DMS53 (cell line): Measurements from ENCODE around the gene GREB1.

Source experiments
- DNase-seq: peaks from one replicate; lab custom pipeline; 2025; lab: John Stamatoyannopoulos, UW

The GREB1 gene, protein sequence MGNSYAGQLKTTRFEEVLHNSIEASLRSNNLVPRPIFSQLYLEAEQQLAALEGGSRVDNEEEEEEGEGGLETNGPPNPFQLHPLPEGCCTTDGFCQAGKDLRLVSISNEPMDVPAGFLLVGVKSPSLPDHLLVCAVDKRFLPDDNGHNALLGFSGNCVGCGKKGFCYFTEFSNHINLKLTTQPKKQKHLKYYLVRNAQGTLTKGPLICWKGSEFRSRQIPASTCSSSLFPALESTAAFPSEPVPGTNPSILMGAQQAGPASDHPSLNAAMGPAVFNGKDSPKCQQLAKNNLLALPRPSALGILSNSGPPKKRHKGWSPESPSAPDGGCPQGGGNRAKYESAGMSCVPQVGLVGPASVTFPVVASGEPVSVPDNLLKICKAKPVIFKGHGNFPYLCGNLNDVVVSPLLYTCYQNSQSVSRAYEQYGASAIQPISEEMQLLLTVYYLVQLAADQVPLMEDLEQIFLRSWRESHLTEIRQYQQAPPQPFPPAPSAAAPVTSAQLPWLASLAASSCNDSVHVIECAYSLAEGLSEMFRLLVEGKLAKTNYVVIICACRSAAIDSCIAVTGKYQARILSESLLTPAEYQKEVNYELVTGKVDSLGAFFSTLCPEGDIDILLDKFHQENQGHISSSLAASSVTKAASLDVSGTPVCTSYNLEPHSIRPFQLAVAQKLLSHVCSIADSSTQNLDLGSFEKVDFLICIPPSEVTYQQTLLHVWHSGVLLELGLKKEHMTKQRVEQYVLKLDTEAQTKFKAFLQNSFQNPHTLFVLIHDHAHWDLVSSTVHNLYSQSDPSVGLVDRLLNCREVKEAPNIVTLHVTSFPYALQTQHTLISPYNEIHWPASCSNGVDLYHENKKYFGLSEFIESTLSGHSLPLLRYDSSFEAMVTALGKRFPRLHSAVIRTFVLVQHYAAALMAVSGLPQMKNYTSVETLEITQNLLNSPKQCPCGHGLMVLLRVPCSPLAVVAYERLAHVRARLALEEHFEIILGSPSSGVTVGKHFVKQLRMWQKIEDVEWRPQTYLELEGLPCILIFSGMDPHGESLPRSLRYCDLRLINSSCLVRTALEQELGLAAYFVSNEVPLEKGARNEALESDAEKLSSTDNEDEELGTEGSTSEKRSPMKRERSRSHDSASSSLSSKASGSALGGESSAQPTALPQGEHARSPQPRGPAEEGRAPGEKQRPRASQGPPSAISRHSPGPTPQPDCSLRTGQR (N-terminal part only)

DNA sequence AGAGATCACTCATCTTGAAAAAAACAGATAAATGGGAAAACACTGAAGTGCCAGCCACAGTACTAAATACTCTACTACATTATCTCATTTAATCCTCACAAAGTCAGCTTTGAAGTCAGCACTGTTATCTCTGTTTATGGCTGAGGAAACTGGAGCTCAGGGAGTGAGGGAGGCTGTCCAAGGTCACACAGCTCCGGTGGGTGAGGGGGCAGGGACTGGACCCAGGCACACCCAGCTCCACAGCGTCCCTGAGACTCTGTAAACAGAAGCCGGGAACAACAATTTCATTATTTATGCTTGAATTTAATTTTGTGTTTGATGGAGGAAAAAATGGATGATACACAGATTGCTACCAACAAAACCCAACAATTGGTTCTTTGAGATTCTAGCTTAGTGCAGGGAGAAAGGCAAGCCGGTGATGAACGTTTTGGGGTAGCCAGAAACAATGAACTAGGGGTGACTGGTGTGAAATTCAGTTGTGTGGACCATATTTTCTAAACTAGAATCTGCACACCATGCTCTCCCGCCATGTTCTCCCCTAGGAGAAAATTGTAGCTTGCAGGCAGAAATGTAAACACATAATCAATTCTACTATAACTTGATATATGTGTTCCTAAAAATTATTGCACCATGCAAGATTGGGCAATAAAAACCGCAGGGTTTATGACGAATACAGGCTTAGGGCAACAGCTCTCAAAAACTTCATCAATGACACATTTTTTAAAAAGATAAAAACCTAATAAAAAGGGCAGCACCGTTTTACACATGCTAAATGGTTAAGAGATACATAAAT, at the start of gene GREB1:
GREB1 (plus strand) TSS at position 768 of the 793 bp plus-strand sequence. CDS start 22,570 bp downstream, outside the sequence.
- DNase-seq: no peak

DNA sequence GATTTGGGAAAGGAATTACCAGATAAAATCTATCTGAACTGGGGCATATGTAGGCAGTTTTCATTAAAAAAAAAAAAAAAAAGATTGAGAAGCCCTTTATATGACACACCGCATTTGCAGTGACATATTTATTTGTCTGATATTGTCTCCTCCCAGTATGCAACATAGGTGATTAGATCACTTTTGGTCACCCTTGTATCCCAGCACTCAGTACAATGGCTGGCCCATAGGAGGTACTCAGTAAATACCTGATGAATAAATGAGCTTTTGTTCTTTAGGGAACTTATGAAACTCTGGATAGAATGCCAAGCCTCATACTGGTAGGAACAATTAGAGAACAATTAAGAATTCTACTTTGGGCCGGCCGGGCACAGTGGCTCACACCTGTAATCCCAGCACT, 45.0 kb upstream of the GREB1 start:
- DNase-seq: no peak

DNA sequence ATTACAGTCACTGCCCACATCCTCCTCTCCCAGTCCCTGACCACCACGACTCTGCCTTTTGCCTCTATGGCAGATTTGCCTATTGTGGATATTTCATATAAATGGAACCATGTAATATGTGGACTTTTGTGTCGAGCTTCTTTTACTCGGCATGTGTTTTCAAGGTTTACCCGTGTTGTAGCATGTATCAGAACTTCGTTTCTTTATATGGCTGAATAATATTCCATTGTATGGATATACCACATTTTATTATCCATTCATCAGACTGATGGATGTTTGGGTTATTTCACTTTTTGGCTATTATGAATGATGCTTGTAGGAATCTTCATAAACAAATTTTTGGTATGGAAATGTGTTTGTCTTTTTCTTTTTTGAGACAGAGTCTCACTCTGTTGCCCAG, 43.7 kb upstream of the GREB1 start:
- no peak for DNase-seq

DNA sequence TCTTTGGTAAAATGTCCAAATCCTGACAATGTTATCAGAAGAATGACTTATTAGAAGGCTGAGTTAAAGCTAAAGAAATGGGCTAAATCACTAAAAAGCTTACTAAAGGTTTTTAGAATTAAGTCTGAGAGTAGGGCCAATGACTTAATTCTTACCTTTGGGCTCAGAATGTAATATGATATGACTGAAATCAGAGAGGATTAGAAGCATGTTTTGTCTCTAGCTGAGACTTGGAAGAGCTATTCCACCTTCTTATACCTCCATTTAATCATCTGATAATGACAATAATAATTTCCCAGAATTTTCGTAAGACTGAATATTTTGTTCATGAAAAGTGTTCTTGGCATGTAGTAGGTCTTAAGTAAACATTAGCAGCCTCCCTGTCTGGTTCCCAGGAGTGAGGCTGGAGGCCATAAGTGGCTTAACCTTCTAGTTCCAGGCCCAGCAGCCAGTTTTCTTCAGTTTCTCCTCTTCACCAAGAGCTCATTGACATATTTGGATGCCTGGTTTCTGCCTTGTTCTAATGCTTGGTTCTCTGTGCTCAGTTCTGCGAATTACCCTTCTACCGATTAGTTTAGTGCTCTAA, 42.4 kb upstream of the GREB1 start:
- DNase-seq: no peak

DNA sequence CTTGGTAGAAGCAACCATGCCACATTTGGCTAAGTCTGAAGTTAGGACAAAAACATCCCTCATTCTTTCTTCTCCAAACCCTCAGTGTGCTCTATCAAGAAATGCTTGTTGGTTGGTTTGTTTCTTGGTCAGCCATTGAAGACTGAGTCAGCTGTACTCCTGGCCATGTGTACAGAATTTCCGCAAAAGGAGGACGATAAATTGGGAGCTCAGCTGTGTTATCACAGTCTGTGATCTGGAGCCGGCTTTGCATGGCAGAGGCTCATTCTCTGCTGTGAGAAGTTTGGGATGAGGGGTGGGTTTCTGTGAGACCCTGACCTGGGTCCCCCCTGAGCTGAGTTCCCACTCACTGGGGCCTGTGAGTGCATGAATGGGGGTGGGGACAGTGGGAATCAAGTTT, 41.6 kb upstream of the GREB1 start:
- no peak for DNase-seq

DNA sequence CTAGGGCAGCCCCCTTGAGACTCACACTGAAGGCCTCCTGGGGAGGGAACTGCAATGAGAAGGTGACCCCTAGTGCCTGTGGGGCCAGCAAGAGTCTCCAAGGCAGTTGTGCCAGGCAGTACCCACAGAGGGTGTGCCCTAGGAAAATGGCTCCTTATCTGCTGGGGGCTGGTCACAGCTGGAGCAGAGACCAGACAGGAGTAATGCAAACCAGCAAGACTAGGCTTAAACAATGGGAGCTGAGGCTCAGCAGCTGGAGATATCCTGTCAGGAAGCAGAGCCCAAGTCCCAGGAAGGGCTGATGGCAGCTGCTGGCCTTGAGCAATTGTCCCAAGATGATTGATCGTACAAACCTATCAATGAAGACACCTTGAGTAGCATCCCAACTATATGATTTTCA, 41.1 kb upstream of the GREB1 start:
- no peak for DNase-seq

DNA sequence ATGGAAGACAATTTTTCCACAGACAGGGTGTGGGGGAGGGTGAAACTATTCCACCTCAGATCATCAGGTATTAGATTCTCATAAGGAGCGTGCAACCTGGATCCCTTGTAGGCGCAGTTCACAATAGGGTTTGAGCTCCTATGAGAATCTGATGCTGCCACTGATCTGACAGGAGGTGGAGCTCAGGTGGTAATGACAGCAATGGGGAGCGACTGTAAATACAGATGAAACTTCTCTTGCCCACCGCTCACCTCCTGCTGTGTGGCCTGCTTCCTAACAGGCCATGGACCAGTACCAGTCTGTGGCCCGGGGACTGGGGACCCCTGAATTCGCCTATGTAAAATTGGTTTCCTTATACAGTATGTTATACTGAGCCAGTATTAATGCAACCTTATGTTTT, 40.6 kb upstream of the GREB1 start:
- no peak for DNase-seq

DNA sequence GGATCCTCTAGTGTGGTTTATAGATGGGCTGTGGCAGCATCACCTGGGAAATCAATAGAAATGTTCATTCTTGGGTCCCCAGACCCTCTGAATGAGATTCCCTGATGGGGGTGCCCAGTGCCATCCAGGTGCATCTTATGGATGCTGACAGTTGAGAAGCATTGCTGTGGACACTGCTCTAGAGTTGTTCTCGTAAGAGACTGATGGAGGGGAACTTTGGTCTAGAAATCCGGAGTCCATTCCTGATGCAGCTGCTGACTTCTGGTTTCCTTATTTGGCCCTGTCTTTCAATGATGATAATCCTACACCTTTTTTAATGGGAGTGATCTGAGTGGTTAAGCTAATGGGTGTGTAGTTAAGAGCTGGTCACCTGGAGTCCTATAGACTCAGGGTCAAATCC, 39.5 kb upstream of the GREB1 start:
- DNase-seq: no peak

DNA sequence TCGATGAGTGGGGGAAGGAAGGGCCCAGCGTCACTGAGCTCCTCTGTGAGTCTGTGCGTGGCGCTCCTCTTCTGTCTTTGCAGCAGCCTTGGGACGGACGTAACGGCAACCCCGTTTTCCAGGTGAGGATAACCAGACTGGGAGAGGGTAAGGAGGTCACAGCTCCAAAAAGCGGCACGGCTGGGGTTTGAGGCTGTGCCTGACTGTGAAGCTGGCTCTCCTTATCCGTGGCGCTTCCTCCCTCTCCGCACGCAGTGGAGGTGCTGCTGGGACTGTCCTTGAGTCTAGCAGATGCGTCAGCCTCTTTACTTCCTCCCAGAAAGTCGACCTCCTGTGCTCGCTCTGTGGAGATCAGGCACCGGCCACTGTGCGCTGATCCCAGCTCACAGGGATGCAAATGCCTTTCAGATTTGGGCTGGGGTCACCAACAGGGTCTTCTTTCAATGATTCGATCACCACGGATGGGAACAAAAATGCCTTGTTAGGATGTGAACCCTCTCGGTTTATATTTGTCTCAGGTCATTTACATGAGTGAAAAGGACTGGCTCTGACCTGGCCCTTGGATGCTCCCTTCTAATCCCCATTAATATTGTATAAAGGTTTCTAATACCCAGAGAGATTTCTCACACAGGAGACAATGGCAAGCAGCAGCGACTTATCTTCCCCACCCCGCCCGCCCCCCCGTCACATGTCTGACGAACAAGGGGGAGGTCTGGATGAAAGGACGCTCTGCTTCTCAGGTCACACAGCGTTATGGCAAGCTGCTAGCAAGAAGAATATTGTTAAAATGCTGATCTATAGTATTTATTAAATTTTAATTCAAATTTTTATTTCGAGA, 37.8 kb upstream of the GREB1 start:
- DNase-seq: no peak

DNA sequence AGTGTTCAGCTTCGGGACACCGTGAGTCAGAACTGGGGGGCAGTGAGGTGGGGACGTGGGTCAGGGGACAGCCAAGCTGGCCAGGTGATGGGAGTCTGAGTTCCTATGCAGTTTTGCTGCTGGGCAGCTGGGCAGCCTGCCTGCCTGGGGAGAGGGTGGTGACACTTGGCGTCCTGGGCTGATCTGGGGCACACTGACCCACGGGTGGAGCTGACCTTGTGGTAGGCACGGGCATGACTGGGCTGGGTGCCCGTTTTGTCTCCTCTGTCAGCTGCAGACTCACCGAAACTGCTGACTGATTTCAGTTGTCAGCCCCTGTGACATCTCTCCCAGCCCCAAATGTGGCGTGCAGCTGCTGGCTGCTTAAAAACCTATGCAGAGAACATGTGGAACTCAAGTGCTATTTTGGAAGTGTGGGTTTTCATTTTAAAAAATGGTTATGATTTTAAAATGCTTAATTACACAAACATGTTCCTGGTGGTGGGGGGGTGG, 35.3 kb upstream of the GREB1 start:
- DNase-seq: no peak

DNA sequence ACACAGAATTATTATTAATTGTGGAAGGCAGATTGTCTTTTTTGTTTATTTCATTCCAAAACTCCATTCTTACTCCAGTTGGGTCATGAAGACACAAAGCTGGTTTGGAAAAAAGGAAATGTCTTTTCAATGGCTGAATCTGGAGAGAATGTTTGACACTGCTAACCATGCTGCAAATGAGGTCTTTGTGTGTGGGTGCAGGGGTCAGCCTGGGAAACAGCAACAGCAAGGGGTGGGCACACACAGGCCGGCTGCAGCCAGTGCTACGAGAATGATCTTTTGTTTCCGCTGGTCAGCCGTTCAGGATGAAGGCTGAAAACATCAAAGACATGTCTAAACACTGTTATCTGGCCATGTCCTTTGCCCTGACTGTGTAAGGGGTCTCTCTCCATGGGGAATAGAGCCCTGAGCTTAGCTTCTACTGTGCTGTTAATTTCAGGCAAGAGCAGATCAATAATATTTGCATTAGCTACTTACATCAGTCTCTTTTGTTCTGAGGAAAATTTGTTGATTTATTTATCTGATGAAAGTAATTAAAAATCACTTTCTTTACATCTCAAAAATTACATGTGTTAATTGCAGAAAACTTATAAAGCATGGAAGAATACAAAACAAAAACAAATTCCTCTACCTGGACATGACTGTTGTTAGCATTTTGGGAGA, 34.6 kb upstream of the GREB1 start:
- no peak for DNase-seq

DNA sequence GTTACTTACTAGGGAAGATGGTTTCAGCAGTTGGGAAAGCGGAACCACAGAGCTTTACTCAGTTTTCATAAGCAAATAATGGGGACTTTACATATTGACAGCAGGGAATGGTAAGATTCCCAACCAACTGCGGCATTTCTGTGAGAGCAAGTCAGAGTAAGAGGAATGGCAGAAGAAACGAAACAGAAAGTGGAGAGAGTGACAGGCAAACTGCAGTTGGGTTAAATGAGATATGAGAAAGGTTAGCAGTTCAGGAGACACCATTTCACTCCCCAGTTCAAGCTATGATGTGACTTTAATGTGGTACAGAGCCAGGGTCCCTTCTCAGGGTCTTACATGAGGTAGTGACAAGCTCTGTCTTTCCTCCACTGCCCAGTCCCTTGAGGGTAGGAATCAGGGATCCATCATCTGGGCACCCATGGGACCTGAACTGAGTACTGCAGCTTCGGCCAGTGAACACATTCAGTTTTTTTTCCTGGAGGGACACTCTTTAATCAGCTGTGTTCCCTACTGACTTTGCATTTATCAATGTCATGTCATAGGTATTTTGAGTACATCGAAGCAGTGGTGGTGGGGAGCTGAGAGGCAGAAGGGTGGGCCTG, 33.0 kb upstream of the GREB1 start:
- DNase-seq: no peak

DNA sequence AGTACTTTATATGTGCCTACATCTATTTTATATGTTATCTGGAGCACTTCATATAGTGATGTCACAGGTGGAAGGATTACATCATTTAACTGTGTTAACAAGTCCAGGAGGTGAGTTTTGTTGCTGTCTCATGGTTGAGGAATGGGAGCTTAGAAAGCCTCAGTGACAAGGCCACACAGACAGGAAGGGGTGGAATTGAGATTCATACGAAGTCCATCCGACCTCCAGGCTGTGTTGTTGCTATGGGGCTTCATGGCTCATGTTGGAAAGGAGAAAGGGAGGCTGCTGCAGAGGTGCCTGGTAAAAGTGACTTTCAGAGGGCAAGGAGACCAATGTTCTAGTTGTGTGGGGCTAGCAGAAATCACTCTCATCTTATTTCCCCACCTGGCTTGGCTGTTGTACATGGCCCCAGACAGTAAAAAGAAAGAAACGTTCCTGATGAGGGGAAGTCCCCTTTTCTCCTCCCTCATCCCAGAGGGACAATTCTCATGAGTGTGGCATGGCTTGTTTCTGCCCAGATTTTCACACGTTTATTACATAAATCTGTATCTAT, 31.0 kb upstream of the GREB1 start:
- peak; percentile 11 for DNase-seq

DNA sequence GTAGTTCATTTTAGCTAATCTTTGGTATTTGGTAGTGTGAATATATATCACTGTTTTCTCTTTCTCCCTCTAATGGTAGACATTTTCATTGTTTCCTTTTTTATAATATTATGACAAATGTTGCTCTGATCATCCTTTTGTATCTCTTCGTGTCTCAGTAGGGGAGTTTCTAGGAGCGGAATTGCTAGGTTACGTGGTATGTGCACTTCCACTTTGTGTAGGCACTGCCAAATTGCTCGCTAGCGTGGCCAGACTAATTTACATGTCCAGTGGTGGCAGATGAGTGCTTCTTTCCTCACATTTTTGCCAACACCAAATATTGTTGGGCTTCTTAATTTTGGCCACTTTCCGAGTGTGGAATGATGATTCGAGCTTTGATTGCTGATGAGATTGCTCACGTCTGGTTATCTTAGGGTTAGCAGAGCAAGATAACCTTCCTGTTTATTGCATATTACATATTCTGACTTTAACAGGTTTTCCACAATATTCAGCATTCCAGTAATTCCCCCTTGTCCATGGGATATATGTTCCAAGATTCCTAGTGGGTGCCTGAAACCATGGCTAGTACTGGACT, 30.4 kb upstream of the GREB1 start:
- DNase-seq: peak; percentile 7

DNA sequence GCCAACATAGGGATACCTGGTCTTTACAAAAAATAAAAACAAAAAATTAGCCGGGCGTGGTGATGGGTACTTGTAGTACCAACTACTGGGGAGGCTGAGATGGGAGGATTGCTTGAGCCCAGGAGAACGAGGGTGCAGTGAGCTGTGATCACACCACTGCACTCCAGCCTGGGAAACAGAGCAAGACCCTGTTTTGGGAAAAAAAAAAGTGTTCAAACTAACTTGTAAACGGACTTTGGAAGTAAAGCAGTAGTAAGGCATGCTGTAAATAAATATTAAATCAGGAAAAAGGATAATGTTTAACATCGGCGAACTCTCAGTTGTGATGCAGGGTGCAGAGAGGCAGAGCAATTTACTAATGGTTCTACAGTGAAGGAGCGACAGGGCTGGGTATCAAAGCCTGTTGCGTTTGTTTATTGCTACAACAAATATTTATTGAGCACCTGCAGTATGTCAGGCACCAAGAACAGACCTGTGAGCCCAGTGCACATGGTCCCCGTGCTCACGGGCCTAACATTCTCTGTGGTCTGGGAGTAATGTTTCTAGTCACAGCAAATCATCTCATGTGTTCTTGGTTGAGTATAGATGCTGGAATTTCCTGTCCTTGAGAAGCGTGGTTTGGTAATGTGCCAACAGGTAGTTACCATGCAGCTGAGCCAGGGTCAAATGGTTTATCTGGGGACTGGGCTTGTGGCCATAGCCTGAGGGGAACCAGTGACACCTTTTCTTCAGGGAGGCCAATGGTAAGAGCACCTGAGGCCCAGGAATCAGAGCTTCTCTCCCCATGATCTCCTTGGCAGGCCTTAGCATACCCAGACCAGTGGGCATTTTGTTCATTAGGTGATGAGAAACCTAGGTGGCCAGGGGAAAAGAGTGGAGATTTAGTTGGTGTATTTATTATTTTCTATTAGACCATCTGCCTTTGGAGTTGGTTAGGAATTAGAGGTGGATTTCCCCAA, 27.9 kb upstream of the GREB1 start:
- DNase-seq: peak; percentile 59

DNA sequence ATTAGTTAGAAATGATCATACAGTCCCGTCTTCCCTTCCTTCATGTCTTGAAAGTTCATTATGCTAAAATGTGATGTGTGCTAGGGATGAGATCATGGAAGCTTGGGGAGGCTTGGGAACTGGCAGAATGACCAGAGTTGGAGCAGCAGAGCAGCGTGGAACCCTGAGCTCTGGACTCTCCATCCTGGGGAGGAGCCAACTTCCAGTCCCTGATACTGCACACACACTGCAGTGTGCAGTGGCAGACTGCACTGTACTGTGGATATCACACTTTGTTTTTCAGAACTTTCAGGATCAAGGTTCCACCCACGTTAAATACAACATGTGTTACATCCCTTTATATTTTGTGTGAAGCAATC, 27.3 kb upstream of the GREB1 start:
- no peak for DNase-seq

DNA sequence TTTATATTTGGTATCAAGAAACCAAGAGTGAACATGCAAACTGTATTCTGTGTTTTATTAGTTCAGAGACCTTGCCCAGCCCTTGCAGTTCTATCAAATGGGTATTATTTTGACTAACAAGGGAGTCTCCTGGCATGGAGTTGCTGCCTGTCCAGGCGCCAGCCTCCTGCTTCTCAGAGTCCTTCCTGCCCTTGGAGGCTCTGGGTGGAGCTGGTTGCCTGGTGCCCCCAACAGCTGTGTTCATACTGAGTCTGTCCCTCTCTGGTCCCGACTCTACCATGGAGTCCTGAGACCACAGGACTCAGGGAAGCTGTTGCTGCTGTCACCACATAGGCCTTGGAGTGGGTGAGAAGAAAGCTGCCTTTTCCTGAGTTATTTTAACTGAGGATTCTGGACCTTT, 26.3 kb upstream of the GREB1 start:
- no peak for DNase-seq
